ENCODE data around the gene RETSAT. TPM values are rescaled to one million over a fixed set of nuclear protein-coding genes. Genes with fewer than 3 reads are reported as not detected.

RETSAT gene
- total and polyA plus RNA-seq, 2 of the 13 experiments (the other 11 are each of a cell fraction or from before 2014, with no cell fraction given), result 46.7 to 61.0 TPM

- no peak for TF ChIP-seq ZHX1 (CRISPR knock-in tag; IDR thresholded peaks at IDR 0.05; ENCODE audit: low read depth)
- TF ChIP-seq RCOR2 (CRISPR knock-in tag; IDR thresholded peaks at IDR 0.05), result 0 out of 2 replicates have a peak, but pooled peaks have one; percentile 2
- TF ChIP-seq ZNF670 (CRISPR knock-in tag; IDR thresholded peaks at IDR 0.05; ENCODE audit: borderline replicate concordance), result peak; percentile 67; the same call in 1 of the 2 replicates
- peak; percentile 63; the same call in 1 of the 2 replicates for TF ChIP-seq ZMYM2 (CRISPR knock-in tag; IDR thresholded peaks at IDR 0.05)
- 0 out of 2 replicates have a peak, but pooled peaks have one; percentile 25 for TF ChIP-seq ZNF687 (CRISPR knock-in tag; IDR thresholded peaks at IDR 0.05)
- 0 out of 2 replicates have a peak, but pooled peaks have one; percentile 4 for TF ChIP-seq SIN3A (IDR thresholded peaks at IDR 0.05; ENCODE audit: borderline replicate concordance, low read depth, low read length)
- 0 out of 2 replicates have a peak, but pooled peaks have one; percentile 70 for TF ChIP-seq ZNF20 (CRISPR knock-in tag; IDR thresholded peaks at IDR 0.05)
- 0 out of 2 replicates have a peak, but pooled peaks have one; percentile 11 for TF ChIP-seq PAX8 (CRISPR knock-in tag; IDR thresholded peaks at IDR 0.05; ENCODE audit: borderline replicate concordance)
- TF ChIP-seq ERF (CRISPR knock-in tag; IDR thresholded peaks at IDR 0.05), result no peak
- TF ChIP-seq KLF11 (CRISPR knock-in tag; IDR thresholded peaks at IDR 0.05), result 0 out of 2 replicates have a peak, but pooled peaks have one; percentile 17
- TF ChIP-seq ZSCAN20 (CRISPR knock-in tag; IDR thresholded peaks at IDR 0.05; ENCODE audit: borderline replicate concordance), result no peak
- TF ChIP-seq ZNF576 (CRISPR knock-in tag; IDR thresholded peaks at IDR 0.05), result no peak
- 0 out of 2 replicates have a peak, but pooled peaks have one; percentile 2 for TF ChIP-seq ZNF264 (CRISPR knock-in tag; IDR thresholded peaks at IDR 0.05)
- no peak for TF ChIP-seq ISX (CRISPR knock-in tag; conservative IDR thresholded peaks at IDR 0.05)
- TF ChIP-seq ZNF704 (CRISPR knock-in tag; IDR thresholded peaks at IDR 0.05; ENCODE audit: borderline replicate concordance), result no peak
- TF ChIP-seq ZNF362 (CRISPR knock-in tag; IDR thresholded peaks at IDR 0.05; ENCODE audit: borderline replicate concordance), result peak; percentile 65; the same call in 1 of the 2 replicates
- TF ChIP-seq HNRNPL (IDR thresholded peaks at IDR 0.05; ENCODE audit: low read depth, low read length), result no peak
- no peak for TF ChIP-seq HNF4G (IDR thresholded peaks at IDR 0.05; ENCODE audit: borderline replicate concordance, low read depth, low read length)
- TF ChIP-seq HNF4G (CRISPR knock-in tag; IDR thresholded peaks at IDR 0.05; ENCODE audit: borderline replicate concordance, low read depth), result no peak
- 0 out of 2 replicates have a peak, but pooled peaks have one; percentile 20 for TF ChIP-seq RAD21 (CRISPR knock-in tag; IDR thresholded peaks at IDR 0.05)
Observed at GRCh38 chr2:85325466-85325811, 28.9 kb downstream of the RETSAT start (continued).

Measured in HepG2 (cell line).